PC-9 (cell line): ENCODE results near the gene APRT. TPM values are rescaled to one million over a fixed set of nuclear protein-coding genes. Genes with fewer than 3 reads are reported as not detected.

Source experiments
- BruUV-seq: library from RNA; stranded (reverse); fragments of 400-500 nt; replicated peaks from 2 replicates; lab custom pipeline; 2021; lab: Mats Ljungman, UMichigan
- CTCF ChIA-PET: fragments of 300-600 bp; sonication (Branson Sonifier 250); formaldehyde crosslinking; loops from one replicate; lab custom pipeline; 2022; ENCODE audit warnings: antibody characterized with exemption; lab: Charles Lee
- POLR2A ChIA-PET: fragments of 300-600 bp; sonication (Branson Sonifier 250); formaldehyde crosslinking; loops from one replicate; lab custom pipeline; 2022; ENCODE audit warnings: antibody characterized with exemption; ENCODE audit not compliant: unreplicated experiment; lab: Charles Lee
- DNase-seq, 2 experiments: peaks; one replicate each; pipeline versions ENCODE4 v3.0.0 to v3.0.0-alpha.2; 2015 to 2022; ENCODE audit warnings: mixed read lengths in 1 of 2
- H2AFZ ChIP-seq: fragments of 200-600 bp; sonication (generic); 2 replicates; pipeline ENCODE4 v1.8.1; 2017; ENCODE audit warnings: antibody characterized with exemption
- H3F3A ChIP-seq: fragments of 200-600 bp; sonication (generic); 2 replicates; pipeline ENCODE4 v1.8.1; 2017; ENCODE audit warnings: antibody characterized with exemption, mild to moderate bottlenecking, low read depth; ENCODE audit not compliant: insufficient read depth
- H3K27ac ChIP-seq: fragments of 200-600 bp; sonication (generic); 2 replicates; pipeline ENCODE4 v1.6.1; 2016; ENCODE audit warnings: mixed run types
- H3K27me3 ChIP-seq: fragments of 200-600 bp; sonication (generic); 2 replicates; pipeline ENCODE4 v1.6.1; 2016; ENCODE audit warnings: low read depth, mixed run types; ENCODE audit not compliant: insufficient read depth
- H3K36me3 ChIP-seq: fragments of 200-600 bp; sonication (generic); 2 replicates; pipeline ENCODE4 v1.6.1; 2016; ENCODE audit warnings: low read depth, mixed run types
- H3K4me1 ChIP-seq: fragments of 200-600 bp; sonication (generic); replicated peaks from 2 replicates; pipeline ENCODE4 v1.6.1; 2016; ENCODE audit warnings: mixed run types; ENCODE audit not compliant: insufficient read depth
- H3K4me2 ChIP-seq: fragments of 200-600 bp; sonication (generic); 2 replicates; pipeline ENCODE4 v1.6.1; 2017; ENCODE audit warnings: mixed run types
- H3K4me3 ChIP-seq: fragments of 200-600 bp; sonication (generic); 2 replicates; pipeline ENCODE4 v1.6.1; 2016; ENCODE audit warnings: mixed run types
- H3K79me2 ChIP-seq: fragments of 200-600 bp; sonication (generic); 2 replicates; pipeline ENCODE4 v1.6.1; 2017; ENCODE audit warnings: low read depth, mixed run types
- H3K9me2 ChIP-seq: fragments of 200-600 bp; sonication (generic); 2 replicates; pipeline ENCODE4 v1.8.1; 2017; ENCODE audit warnings: mild to moderate bottlenecking; ENCODE audit not compliant: insufficient read depth
- H3K9me3 ChIP-seq: fragments of 200-600 bp; sonication (generic); 2 replicates; pipeline ENCODE4 v1.8.1; 2016; ENCODE audit warnings: low read depth; ENCODE audit not compliant: insufficient read depth
- H4K20me1 ChIP-seq: fragments of 200-600 bp; sonication (generic); 2 replicates; pipeline ENCODE4 v1.8.1; 2017; ENCODE audit not compliant: insufficient read depth
- CTCF ChIP-seq: fragments of 200-600 bp; sonication (generic); conservative IDR thresholded peaks from 2 replicates; pipeline ENCODE4 v1.6.1; 2017; ENCODE audit warnings: mixed run types, antibody characterized with exemption, mild to moderate bottlenecking, moderate library complexity
- EZH2 ChIP-seq: fragments of 200-600 bp; sonication (generic); IDR thresholded peaks from 2 replicates; pipeline ENCODE4 v1.8.0; 2017; ENCODE audit warnings: antibody characterized with exemption, low read depth
- intact Hi-C: fragments of 100-400 bp; cut with micrococcal nuclease; formaldehyde crosslinking; loops from one replicate; pipeline ENCODE4 v1.10.0; 2022; ENCODE audit not compliant: unreplicated experiment
- total RNA-seq: library from RNA; stranded (reverse); gene quantifications from 2 replicates; pipeline ENCODE4 v1.2.3, GENCODE V29; 2021

Gene APRT
- total RNA-seq, 1 experiment from 2014 or later, result 213 TPM

GRCh38 chr16:88841521-88842307 is 30.0 kb upstream of the APRT start:
- no peaks in the 10 kb centered on the region for H3K36me3 ChIP-seq
- H3K79me2 ChIP-seq, result no peaks in the 10 kb centered on the region
- no peak overlapping the region for H3K27ac ChIP-seq
- intact Hi-C loops, result no loop called here
- H3K9me3 ChIP-seq, result no peaks in the 10 kb centered on the region
- CTCF ChIA-PET, result no interaction called here
- no peak overlapping the region for H2AFZ ChIP-seq
- no peaks in the 10 kb centered on the region for H3F3A ChIP-seq
- no TSS peak for BruUV-seq
- no peak for DNase-seq
- no peak for TF ChIP-seq EZH2
- no peak for TF ChIP-seq CTCF
- H4K20me1 ChIP-seq, result no peaks in the 10 kb centered on the region
- H3K27me3 ChIP-seq, result no peaks in the 10 kb centered on the region
- no peak overlapping the region for H3K4me2 ChIP-seq
- POLR2A ChIA-PET, result no interaction called here
- H3K9me2 ChIP-seq, result no peaks in the 10 kb centered on the region
- no peak overlapping the region for H3K4me3 ChIP-seq
- no peaks in the 10 kb centered on the region for H3K4me1 ChIP-seq

GRCh38 chr16:88840600-88841215 is 29.0 kb upstream of the APRT start:
- H3K4me1 ChIP-seq, result no peaks in the 10 kb centered on the region
- no peaks in the 10 kb centered on the region for H3K36me3 ChIP-seq
- intact Hi-C loops, result no loop called here
- no peaks in the 10 kb centered on the region for H3F3A ChIP-seq
- ChIA-PET CTCF (no interaction called here), POLR2A (no interaction called here)
- H3K9me3 ChIP-seq, result no peaks in the 10 kb centered on the region
- no peak overlapping the region for H2AFZ ChIP-seq
- H3K27ac ChIP-seq, result no peak overlapping the region
- no peak for DNase-seq
- no peak for TF ChIP-seq EZH2
- TF ChIP-seq CTCF, result no peak
- H3K4me3 ChIP-seq, result no peak overlapping the region
- no peaks in the 10 kb centered on the region for H3K27me3 ChIP-seq
- H3K9me2 ChIP-seq, result no peaks in the 10 kb centered on the region
- H3K4me2 ChIP-seq, result no peak overlapping the region
- H4K20me1 ChIP-seq, result no peaks in the 10 kb centered on the region
- H3K79me2 ChIP-seq, result no peaks in the 10 kb centered on the region
- no TSS peak for BruUV-seq

GRCh38 chr16:88839745-88840599 is 28.2 kb upstream of the APRT start:
- H3K36me3 ChIP-seq, result no peaks in the 10 kb centered on the region
- no peak overlapping the region for H3K4me2 ChIP-seq
- no TSS peak for BruUV-seq
- no peaks in the 10 kb centered on the region for H3K4me1 ChIP-seq
- no peaks in the 10 kb centered on the region for H3K9me3 ChIP-seq
- no peak for DNase-seq
- no peak overlapping the region for H2AFZ ChIP-seq
- H4K20me1 ChIP-seq, result no peaks in the 10 kb centered on the region
- POLR2A ChIA-PET, result no interaction called here
- H3K27ac ChIP-seq, result no peak overlapping the region
- intact Hi-C loops, result no loop called here
- CTCF ChIA-PET, result no interaction called here
- H3K79me2 ChIP-seq, result no peaks in the 10 kb centered on the region
- H3K27me3 ChIP-seq, result no peaks in the 10 kb centered on the region
- no peaks in the 10 kb centered on the region for H3F3A ChIP-seq
- H3K4me3 ChIP-seq, result no peak overlapping the region
- TF ChIP-seq CTCF (no peak), EZH2 (no peak)
- no peaks in the 10 kb centered on the region for H3K9me2 ChIP-seq
